ENCODE results near the gene SPP2.

SPP2 gene

DNA sequence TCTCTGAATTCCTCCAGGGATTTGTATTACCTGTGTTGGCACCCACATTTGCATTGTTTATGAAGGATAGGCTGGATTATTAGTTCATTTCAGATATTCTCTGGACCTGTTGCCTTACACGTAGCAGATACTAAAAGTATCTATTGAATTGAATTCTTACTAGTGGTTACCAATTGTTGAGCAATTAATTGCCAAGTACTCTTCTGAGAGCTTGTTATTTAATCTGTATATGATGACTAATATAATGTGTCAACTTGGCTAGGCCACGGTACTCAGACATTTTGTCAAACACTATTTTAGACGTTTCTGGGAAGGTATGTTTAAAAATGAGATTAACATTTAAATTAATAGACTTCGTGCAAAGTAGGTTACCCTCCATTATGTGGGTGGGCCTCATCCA, 2.5 kb upstream of the SPP2 start:
- CTCF ChIA-PET = no interaction called here
- POLR2A ChIA-PET (ENCODE audit: low non-redundant PET) = no interaction called here

DNA sequence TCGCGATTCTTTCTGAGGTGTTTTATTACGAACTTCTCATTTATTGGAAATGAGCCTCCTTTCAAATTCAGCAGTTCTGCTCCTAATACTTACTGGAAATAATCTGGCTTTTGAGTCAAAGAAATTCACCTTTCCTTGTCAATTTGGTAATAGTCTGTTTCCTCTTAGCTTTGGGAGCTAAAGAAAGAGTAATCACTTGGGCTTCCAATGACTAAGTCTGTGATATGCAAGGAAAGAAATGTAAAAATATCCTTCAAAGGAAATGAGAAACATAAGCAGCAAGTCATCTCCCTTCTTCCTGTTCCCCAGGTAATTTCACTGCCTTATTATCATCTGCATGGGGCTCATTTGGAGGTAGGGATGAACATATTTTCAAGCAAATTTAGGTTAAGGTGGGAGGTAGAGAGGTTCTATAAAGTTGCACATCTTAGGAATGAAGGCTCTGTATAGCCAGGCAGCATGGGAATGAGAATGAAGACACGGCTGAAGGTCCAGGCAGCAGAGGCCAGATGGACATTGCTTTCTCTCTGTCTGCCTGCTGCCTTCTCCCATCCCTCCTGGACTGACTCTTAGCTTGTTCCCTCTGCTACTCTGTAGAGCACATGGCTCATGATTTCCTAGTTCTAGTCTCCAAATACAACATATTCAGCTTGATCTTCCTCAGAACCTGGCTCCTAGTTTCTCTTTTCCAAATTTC, 1.0 kb downstream of the SPP2 start:
- DNase-seq (ENCODE audit: low spot score) = no peak
- ChIA-PET POLR2A (ENCODE audit: low non-redundant PET) (no interaction called here), CTCF (no interaction called here)
- TF ChIP-seq CTCF (conservative IDR thresholded peaks at IDR 0.05; ENCODE audit: low read depth) = no peak
- H3K27ac ChIP-seq = no peak overlapping the region

More for the DNA sequence above, 2.5 kb upstream of the SPP2 start:
- DNase-seq (ENCODE audit: low spot score) = no peak
- H3K27ac ChIP-seq = no peak overlapping the region
- no peak for TF ChIP-seq CTCF (conservative IDR thresholded peaks at IDR 0.05; ENCODE audit: low read depth)

GRCh38 chr2:234058881-234059280, 8.4 kb downstream of the SPP2 start:
- no peak for TF ChIP-seq CTCF (conservative IDR thresholded peaks at IDR 0.05; ENCODE audit: low read depth)
- no peak overlapping the region for H3K27ac ChIP-seq
- POLR2A ChIA-PET (ENCODE audit: low non-redundant PET) = no interaction called here
- DNase-seq (ENCODE audit: low spot score) = no peak
- CTCF ChIA-PET = no interaction called here

- DNase-seq (ENCODE audit: low spot score) = no peak
- CTCF ChIA-PET = no interaction called here
- POLR2A ChIA-PET (ENCODE audit: low non-redundant PET) = no interaction called here
- H3K27ac ChIP-seq = no peak overlapping the region
- no peak for TF ChIP-seq CTCF (conservative IDR thresholded peaks at IDR 0.05; ENCODE audit: low read depth)
These were observed 9.7 kb downstream of the SPP2 start for GRCh38 chr2:234060236-234060635.

DNA sequence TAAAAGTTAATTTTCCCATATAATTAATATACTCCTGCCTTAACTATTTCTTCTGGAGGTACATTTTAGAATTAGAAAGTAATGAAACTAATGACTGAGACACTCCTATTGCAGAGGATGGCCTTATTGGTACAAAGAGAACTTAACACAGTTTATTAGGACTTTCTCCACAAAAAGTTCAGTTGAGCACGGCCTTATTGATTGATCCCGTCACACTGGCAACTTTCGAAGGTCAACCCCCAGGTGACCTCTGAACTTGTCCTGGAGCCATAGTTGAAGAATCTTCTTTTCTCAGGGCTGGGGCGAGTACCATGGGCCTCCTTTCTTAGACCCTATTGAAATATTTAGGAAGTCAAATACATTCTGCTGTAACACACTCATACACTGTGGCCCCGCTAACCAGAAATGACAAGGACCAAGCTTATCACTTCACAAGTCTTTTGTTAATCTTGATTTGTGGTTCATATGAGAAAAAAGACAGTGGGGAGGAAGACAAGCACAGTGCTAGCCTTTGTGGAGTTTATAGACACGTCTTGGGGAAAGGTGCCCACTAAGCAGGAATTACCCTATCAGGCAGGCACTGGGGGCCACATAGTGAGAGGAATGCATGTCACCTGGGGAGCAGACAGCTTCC, 11.2 kb downstream of the SPP2 start:
- ChIA-PET CTCF (no interaction called here), POLR2A (ENCODE audit: low non-redundant PET) (no interaction called here)
- no peak overlapping the region for H3K27ac ChIP-seq
- TF ChIP-seq CTCF (conservative IDR thresholded peaks at IDR 0.05; ENCODE audit: low read depth) = no peak
- DNase-seq (ENCODE audit: low spot score) = no peak

- ChIA-PET CTCF (interaction anchor here (0.6 kb wide), 1 partner anchor 9 kb away, joined by 3 read pairs; no protein-coding TSS in a partner anchor), POLR2A (ENCODE audit: low non-redundant PET) (no interaction called here)
- H3K27ac ChIP-seq = no peak overlapping the region
- DNase-seq (ENCODE audit: low spot score) = no peak
- no peak for TF ChIP-seq CTCF (conservative IDR thresholded peaks at IDR 0.05; ENCODE audit: low read depth)
These were observed 16.1 kb downstream of the SPP2 start for GRCh38 chr2:234066587-234066986.
